ENCODE data around the gene ATP5MC3. TPM values are rescaled to one million over a fixed set of nuclear protein-coding genes. Genes with fewer than 3 reads are reported as not detected.

ATP5MC3 gene
- total and polyA plus RNA-seq, 2 of the 13 experiments (the other 11 are each of a cell fraction or from before 2014, with no cell fraction given): 676 to 1,007 TPM

- peak; percentile 80; the same call in 1 of the 2 replicates for TF ChIP-seq KDM5B (CRISPR knock-in tag; IDR thresholded peaks at IDR 0.05; ENCODE audit: borderline replicate concordance)
- peak; percentile 84; the same call in 1 of the 2 replicates for TF ChIP-seq ELF4 (CRISPR knock-in tag; IDR thresholded peaks at IDR 0.05; ENCODE audit: borderline replicate concordance)
- no peak for TF ChIP-seq ZNF3 (CRISPR knock-in tag; IDR thresholded peaks at IDR 0.05)
- no peak for TF ChIP-seq ZNF260 (CRISPR knock-in tag; IDR thresholded peaks at IDR 0.05; ENCODE audit: borderline replicate concordance, low read depth)
- TF ChIP-seq ATAD3A (CRISPR knock-in tag; IDR thresholded peaks at IDR 0.05): 0 out of 2 replicates have a peak, but pooled peaks have one; percentile 67
- peak; percentile 93 for TF ChIP-seq DRAP1 (CRISPR knock-in tag; IDR thresholded peaks at IDR 0.05)
- TF ChIP-seq KAT8 (CRISPR knock-in tag; IDR thresholded peaks at IDR 0.05): peak; percentile 87
- no peak for TF ChIP-seq KDM6A (CRISPR knock-in tag; IDR thresholded peaks at IDR 0.05; ENCODE audit: low read depth)
- peak; percentile 79; the same call in 1 of the 2 replicates for TF ChIP-seq FOXK1 (CRISPR knock-in tag; IDR thresholded peaks at IDR 0.05; ENCODE audit: borderline replicate concordance, low read depth)
- peak; percentile 91 for TF ChIP-seq AGO2 (optimal IDR thresholded peaks at IDR 0.05; ENCODE audit: low read depth, low read length)
- no peak for TF ChIP-seq ZNF383 (CRISPR knock-in tag; IDR thresholded peaks at IDR 0.05; ENCODE audit: borderline replicate concordance)
- peak; percentile 40; the same call in 1 of the 2 replicates for TF ChIP-seq RFX5 (IDR thresholded peaks at IDR 0.05; ENCODE audit: low read depth, low read length)
- TF ChIP-seq MAFK (conservative IDR thresholded peaks at IDR 0.05 in 1 of 2, IDR thresholded peaks at IDR 0.05 in 1 of 2; ENCODE audit: low read length in 2 of 2): no peak
- TF ChIP-seq ZNF484 (CRISPR knock-in tag; IDR thresholded peaks at IDR 0.05; ENCODE audit: borderline replicate concordance, low read depth): no peak
- TF ChIP-seq ZGPAT (CRISPR knock-in tag; IDR thresholded peaks at IDR 0.05): peak; percentile 80
- peak; percentile 61 for TF ChIP-seq RAD21 (CRISPR knock-in tag; IDR thresholded peaks at IDR 0.05)
- TF ChIP-seq ZNF678 (CRISPR knock-in tag; IDR thresholded peaks at IDR 0.05): 0 out of 2 replicates have a peak, but pooled peaks have one; percentile 37
- TF ChIP-seq KLF6 (CRISPR knock-in tag; IDR thresholded peaks at IDR 0.05): peak; percentile 38
- TF ChIP-seq TEAD2 (CRISPR knock-in tag; IDR thresholded peaks at IDR 0.05): peak; percentile 45; the same call in 1 of the 2 replicates
- TF ChIP-seq TBL1XR1 (IDR thresholded peaks at IDR 0.05; ENCODE audit: borderline replicate concordance, low read length, partially characterized antibody): no peak
- peak; percentile 67 for TF ChIP-seq ZNF18 (CRISPR knock-in tag; IDR thresholded peaks at IDR 0.05; ENCODE audit: insufficient replicate concordance)
- TF ChIP-seq RORA (CRISPR knock-in tag; IDR thresholded peaks at IDR 0.05): no peak
- no peak; the same call in 1 of the 2 replicates for TF ChIP-seq ZNF580 (CRISPR knock-in tag; IDR thresholded peaks at IDR 0.05; ENCODE audit: borderline replicate concordance, low read depth)
- no peak for TF ChIP-seq ZNF770 (CRISPR knock-in tag; IDR thresholded peaks at IDR 0.05)
Observed at GRCh38 chr2:175167792-175168563, 13.5 kb downstream of the ATP5MC3 start, which contains the start of gene ATF2 (continued).
